Rectal smooth muscle tissue (tissue), 1 donor: ENCODE results near the gene MMP3.
"Not testable (repeated sequence)": the region's sequence is repeated elsewhere in the genome, so short reads cannot be mapped to it uniquely, and the experiment has no call there.

Source experiments
- H3K27ac ChIP-seq: one replicate; pipeline ENCODE4 v1.7.0; 2013; ENCODE audit warnings: low read depth, low read length, inconsistent platforms
- H3K27me3 ChIP-seq: one replicate; pipeline ENCODE4 v1.7.0; 2013; ENCODE audit warnings: low read length; ENCODE audit not compliant: control insufficient read depth, insufficient read depth
- H3K36me3 ChIP-seq: one replicate; pipeline ENCODE4 v1.7.0; 2013; ENCODE audit warnings: low read length; ENCODE audit not compliant: control insufficient read depth, insufficient read depth
- H3K4me1 ChIP-seq: one replicate; pipeline ENCODE4 v1.7.0; 2013; ENCODE audit warnings: low read length; ENCODE audit not compliant: control insufficient read depth, insufficient read depth
- H3K4me3 ChIP-seq: one replicate; pipeline ENCODE4 v1.7.0; 2013; ENCODE audit warnings: low read length
- H3K9ac ChIP-seq: one replicate; pipeline ENCODE4 v1.7.0; 2013; ENCODE audit warnings: low read length

MMP3 gene

GRCh38 chr11:102843489-102843888 lies at the start of gene MMP3:
Gene MMP3 (minus strand): TSS chr11:102843609. CDS start chr11:102843546, 63 bp downstream.
- Histone ChIP-seq H3K27me3 (no peaks in the 10 kb centered on the region), H3K4me3 (no peak within 1 kb of the TSS), H3K9ac (no peak within 1 kb of the TSS), H3K4me1 (no peaks in the 10 kb centered on the region), H3K36me3 (no peaks in the 10 kb centered on the region), H3K27ac (no peak within 1 kb of the TSS)

GRCh38 chr11:102891736-102892135 lies 48.3 kb upstream of the MMP3 start:
- H3K4me1 ChIP-seq = no peaks in the 10 kb centered on the region
- H3K36me3 ChIP-seq = no peaks in the 10 kb centered on the region
- no peak overlapping the region for H3K4me3 ChIP-seq
- no peaks in the 10 kb centered on the region for H3K27me3 ChIP-seq
- H3K27ac ChIP-seq = no peak overlapping the region
- H3K9ac ChIP-seq = no peak overlapping the region

GRCh38 chr11:102886999-102887398 lies 43.6 kb upstream of the MMP3 start:
- no peaks in the 10 kb centered on the region for H3K36me3 ChIP-seq
- H3K27ac ChIP-seq = no peak overlapping the region
- no peaks in the 10 kb centered on the region for H3K27me3 ChIP-seq
- H3K4me1 ChIP-seq = no peaks in the 10 kb centered on the region
- no peak overlapping the region for H3K9ac ChIP-seq
- no peak overlapping the region for H3K4me3 ChIP-seq

DNA sequence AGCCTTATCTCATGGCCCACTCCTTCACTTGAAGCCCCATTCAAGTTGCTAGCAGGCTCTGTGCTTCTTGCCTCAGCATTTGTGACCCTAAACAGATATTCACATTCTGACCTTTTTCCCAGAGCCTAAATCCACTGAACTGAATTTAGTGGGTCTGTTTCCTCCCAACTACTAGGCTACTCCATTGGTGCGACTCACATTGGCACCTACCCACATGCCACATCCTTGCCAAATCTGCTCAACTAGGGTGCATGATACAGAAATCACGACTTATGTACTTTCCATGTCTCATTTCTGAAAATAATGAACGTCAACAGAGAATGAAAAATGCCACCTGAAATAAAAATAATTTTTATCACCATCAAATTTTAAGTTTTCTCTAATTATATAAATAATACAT lies 39.7 kb upstream of the MMP3 start:
- no peaks in the 10 kb centered on the region for H3K36me3 ChIP-seq
- no peaks in the 10 kb centered on the region for H3K4me1 ChIP-seq
- H3K9ac ChIP-seq = no peak overlapping the region
- H3K27ac ChIP-seq = no peak overlapping the region
- no peak overlapping the region for H3K4me3 ChIP-seq
- H3K27me3 ChIP-seq = no peaks in the 10 kb centered on the region

DNA sequence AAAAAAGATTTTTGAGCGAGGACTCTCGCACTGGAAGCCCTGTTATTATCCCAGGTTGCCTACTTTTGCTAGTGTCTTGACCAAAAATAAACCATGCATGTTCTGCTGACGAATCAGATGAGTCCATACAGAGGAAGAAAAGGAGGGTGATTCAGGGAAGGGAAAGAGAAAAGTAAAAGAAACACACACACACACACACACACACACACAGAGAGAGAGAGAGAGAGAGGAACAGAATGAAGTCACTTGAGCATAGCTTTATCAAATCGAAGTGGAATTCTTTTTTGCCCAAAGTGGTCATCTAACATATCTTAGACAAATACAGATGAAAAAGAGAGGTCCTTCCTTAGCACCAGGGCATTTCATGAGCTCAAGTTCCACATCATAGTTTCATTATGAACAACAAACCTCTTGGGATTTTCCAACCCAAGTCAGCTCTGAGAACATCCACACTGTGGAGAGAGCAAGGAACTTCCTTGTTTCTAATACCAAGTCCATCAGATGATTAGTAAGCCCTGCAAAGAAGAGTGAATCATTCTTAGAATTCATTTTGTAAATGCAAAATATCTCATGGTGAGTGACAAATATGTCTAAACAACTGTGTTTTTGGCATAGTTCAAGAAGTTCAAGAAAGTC lies 39.1 kb upstream of the MMP3 start:
- Histone ChIP-seq H3K36me3 (no peaks in the 10 kb centered on the region), H3K27ac (no peak overlapping the region), H3K4me3 (no peak overlapping the region), H3K27me3 (no peaks in the 10 kb centered on the region), H3K4me1 (peaks cover 4% of the 10 kb centered on the region), H3K9ac (no peak overlapping the region)

DNA sequence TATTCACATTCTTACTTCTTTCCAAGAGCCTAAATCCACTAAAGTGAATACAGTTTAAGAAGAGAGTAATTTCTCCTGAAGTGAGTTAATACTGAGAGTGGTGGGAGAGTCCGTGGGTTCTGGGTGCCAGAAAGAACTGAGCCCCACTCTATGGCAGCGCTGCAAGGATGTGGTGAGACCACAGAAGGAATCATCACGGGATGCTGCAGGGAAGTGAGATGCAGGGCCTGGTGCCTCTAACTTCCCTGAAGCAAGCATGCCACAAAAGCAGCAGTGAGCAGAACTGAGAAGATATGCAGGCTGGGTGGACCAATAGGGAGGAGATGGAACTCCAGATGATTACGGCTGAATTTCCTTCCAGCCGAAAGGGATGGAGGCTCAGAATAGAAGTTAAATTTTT lies 36.4 kb upstream of the MMP3 start:
- H3K36me3 ChIP-seq = no peaks in the 10 kb centered on the region
- no peak overlapping the region for H3K27ac ChIP-seq
- H3K4me1 ChIP-seq = peaks cover 4% of the 10 kb centered on the region
- H3K27me3 ChIP-seq = no peaks in the 10 kb centered on the region
- no peak overlapping the region for H3K9ac ChIP-seq
- no peak overlapping the region for H3K4me3 ChIP-seq

DNA sequence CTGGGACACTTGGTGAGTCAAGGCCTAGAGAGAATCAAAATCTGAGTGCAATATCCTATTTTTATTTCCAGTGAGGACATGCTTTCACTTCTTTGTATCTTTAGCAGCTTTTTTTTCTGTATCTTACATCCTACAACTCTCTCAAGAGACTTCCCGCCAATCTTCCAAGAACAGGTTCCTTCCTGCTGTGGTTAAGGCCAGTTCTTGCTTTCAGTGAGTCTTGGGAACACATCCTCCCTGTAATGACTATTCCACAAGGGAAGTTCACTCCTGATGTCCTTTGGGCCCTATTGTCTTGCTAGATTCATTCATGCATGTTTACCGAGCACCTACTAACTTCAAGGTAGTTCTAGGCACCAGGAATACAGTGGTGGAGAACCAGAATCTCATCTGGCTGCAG lies 35.2 kb upstream of the MMP3 start:
- Histone ChIP-seq H3K4me3 (no peak overlapping the region), H3K4me1 (peaks cover 4% of the 10 kb centered on the region), H3K27me3 (no peaks in the 10 kb centered on the region), H3K9ac (no peak overlapping the region), H3K27ac (no peak overlapping the region), H3K36me3 (no peaks in the 10 kb centered on the region)

GRCh38 chr11:102874852-102875251 lies 31.4 kb upstream of the MMP3 start, which contains the start of gene MMP12:
Gene MMP12 (minus strand): TSS chr11:102874982. CDS start chr11:102874937, 45 bp downstream.
- H3K36me3 ChIP-seq = no peaks in the 10 kb centered on the region
- no peak within 1 kb of the TSS for H3K27ac ChIP-seq
- no peaks in the 10 kb centered on the region for H3K27me3 ChIP-seq
- no peak within 1 kb of the TSS for H3K9ac ChIP-seq
- no peak within 1 kb of the TSS for H3K4me3 ChIP-seq
- peaks cover 4% of the 10 kb centered on the region for H3K4me1 ChIP-seq

DNA sequence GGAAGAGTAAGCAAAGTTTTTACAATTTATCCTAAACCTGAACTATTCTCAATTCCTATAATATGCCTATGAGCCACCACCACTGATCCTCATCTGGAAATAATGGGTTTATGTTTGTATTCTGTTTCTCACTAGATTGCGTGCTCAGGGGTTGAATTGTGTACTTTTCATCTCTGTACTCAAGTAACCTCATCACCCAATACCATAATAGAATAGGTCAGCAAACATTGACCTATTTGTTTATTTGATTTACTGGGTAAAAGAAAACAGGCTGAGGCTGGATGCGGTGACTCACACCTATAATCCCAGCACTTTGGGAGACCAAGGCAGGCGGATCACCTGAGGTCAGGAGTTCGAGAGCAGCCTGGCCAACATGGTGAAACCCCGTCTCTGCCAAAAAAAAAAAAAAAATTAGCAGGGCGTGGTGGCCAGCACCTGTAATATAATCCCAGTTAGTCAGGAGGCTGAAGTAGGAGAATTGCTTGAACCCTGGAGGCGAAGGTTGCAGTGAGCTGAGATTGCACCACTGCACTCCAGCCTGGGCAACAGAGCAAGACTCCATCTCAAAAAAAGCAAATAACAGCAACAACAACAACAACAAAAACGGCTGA lies 26.1 kb upstream of the MMP3 start:
- H3K4me1 ChIP-seq, H3K27ac ChIP-seq, H3K9ac ChIP-seq, H3K36me3 ChIP-seq, H3K27me3 ChIP-seq, H3K4me3 ChIP-seq: not testable (repeated sequence)

DNA sequence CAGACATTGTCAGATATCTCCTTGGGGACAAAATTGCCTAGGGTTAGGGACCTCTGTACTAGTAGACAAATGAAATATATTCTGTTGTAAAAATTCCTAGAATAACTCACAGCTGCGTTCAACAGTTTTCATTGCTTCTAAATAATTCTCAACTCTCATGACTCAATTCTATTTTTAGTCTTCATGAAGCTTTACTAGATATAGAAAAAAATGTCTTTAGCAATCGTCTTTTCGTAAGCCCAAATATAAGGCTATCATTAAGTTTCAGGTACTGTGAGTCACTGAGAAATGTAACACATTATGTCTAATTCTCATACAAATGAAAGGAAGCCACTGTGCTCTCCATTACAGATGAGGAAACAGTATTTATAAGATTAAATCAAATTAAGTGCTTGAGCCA lies 24.9 kb upstream of the MMP3 start:
- H3K4me1 ChIP-seq = peaks cover 14% of the 10 kb centered on the region
- H3K4me3 ChIP-seq = no peak overlapping the region
- no peaks in the 10 kb centered on the region for H3K27me3 ChIP-seq
- no peaks in the 10 kb centered on the region for H3K36me3 ChIP-seq
- no peak overlapping the region for H3K27ac ChIP-seq
- no peak overlapping the region for H3K9ac ChIP-seq

- no peak overlapping the region for H3K9ac ChIP-seq
- H3K27ac ChIP-seq = peak overlapping the region; percentile 38
- no peak overlapping the region for H3K4me3 ChIP-seq
These were observed 21.3 kb upstream of the MMP3 start for GRCh38 chr11:102864724-102865123.

DNA sequence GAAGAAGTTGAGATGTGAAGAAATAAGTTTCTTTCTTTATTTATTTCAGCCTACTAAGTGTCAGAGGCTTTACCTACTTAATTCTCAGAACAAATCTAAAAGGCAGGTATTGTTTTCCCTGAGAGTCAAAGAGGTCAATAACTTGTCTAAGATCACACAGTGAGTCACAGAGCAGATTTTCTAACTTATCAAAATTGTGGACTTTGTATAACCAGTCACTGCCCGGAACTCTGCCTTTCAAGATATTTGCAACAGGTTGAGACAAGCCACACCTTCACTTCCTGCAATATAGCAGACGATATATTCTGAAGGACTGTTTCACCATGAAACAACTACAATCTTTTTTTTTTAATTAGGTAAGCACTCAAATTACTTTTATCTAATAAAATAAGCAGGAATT lies 10.5 kb upstream of the MMP3 start:
- H3K9ac ChIP-seq = no peak overlapping the region
- H3K27ac ChIP-seq = no peak overlapping the region

More at GRCh38 chr11:102864724-102865123, 21.3 kb upstream of the MMP3 start:
- H3K36me3 ChIP-seq = no peaks in the 10 kb centered on the region
- no peaks in the 10 kb centered on the region for H3K27me3 ChIP-seq
- peaks cover 14% of the 10 kb centered on the region for H3K4me1 ChIP-seq

GRCh38 chr11:102853055-102853454 lies 9.6 kb upstream of the MMP3 start:
- H3K4me3 ChIP-seq = no peak overlapping the region
- H3K36me3 ChIP-seq = no peaks in the 10 kb centered on the region
- H3K27me3 ChIP-seq = no peaks in the 10 kb centered on the region
- H3K4me1 ChIP-seq = no peaks in the 10 kb centered on the region
- H3K27ac ChIP-seq = no peak overlapping the region
- no peak overlapping the region for H3K9ac ChIP-seq

More for the DNA sequence above, 10.5 kb upstream of the MMP3 start:
- Histone ChIP-seq H3K27me3 (no peaks in the 10 kb centered on the region), H3K4me3 (no peak overlapping the region), H3K36me3 (no peaks in the 10 kb centered on the region), H3K4me1 (no peaks in the 10 kb centered on the region)
